Measurements from ENCODE around the gene RPS26. TPM values are rescaled to one million over a fixed set of nuclear protein-coding genes. Genes with fewer than 3 reads are reported as not detected.
A peak's percentile ranks its signal among the peaks of the same experiment; 100 is the strongest.

RPS26 gene
- total and polyA plus RNA-seq, 2 of the 13 experiments (the other 11 are each of a cell fraction or from before 2014, with no cell fraction given): 150 to 421 TPM

- TF ChIP-seq, protein P1, sequence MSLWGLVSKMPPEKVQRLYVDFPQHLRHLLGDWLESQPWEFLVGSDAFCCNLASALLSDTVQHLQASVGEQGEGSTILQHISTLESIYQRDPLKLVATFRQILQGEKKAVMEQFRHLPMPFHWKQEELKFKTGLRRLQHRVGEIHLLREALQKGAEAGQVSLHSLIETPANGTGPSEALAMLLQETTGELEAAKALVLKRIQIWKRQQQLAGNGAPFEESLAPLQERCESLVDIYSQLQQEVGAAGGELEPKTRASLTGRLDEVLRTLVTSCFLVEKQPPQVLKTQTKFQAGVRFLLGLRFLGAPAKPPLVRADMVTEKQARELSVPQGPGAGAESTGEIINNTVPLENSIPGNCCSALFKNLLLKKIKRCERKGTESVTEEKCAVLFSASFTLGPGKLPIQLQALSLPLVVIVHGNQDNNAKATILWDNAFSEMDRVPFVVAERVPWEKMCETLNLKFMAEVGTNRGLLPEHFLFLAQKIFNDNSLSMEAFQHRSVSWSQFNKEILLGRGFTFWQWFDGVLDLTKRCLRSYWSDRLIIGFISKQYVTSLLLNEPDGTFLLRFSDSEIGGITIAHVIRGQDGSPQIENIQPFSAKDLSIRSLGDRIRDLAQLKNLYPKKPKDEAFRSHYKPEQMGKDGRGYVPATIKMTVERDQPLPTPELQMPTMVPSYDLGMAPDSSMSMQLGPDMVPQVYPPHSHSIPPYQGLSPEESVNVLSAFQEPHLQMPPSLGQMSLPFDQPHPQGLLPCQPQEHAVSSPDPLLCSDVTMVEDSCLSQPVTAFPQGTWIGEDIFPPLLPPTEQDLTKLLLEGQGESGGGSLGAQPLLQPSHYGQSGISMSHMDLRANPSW (CRISPR knock-in tag; IDR thresholded peaks at IDR 0.05; ENCODE audit: borderline replicate concordance): no peak
- no peak for TF ChIP-seq SOX13 (IDR thresholded peaks at IDR 0.05)
- TF ChIP-seq SOX13 (CRISPR knock-in tag; conservative IDR thresholded peaks at IDR 0.05 in 1 of 2, IDR thresholded peaks at IDR 0.05 in 1 of 2): peak in 1 of 2 experiments; percentile 81; a peak in 2 of 4 replicates
- peak; percentile 88; the same call in 1 of the 2 replicates for TF ChIP-seq CEBPB (IDR thresholded peaks at IDR 0.05; ENCODE audit: borderline replicate concordance, low read depth, low read length)
- no peak for TF ChIP-seq ZNF572 (CRISPR knock-in tag; IDR thresholded peaks at IDR 0.05)
- TF ChIP-seq ZNF431 (CRISPR knock-in tag; IDR thresholded peaks at IDR 0.05; ENCODE audit: borderline replicate concordance, low read depth): peak; percentile 35; the same call in 1 of the 2 replicates
- TF ChIP-seq ZNF12 (CRISPR knock-in tag; IDR thresholded peaks at IDR 0.05): no peak; the same call in 1 of the 2 replicates
- TF ChIP-seq ZNF362 (CRISPR knock-in tag; IDR thresholded peaks at IDR 0.05; ENCODE audit: borderline replicate concordance): no peak
- no peak; the same call in 1 of the 2 replicates for TF ChIP-seq ZNF34 (CRISPR knock-in tag; IDR thresholded peaks at IDR 0.05; ENCODE audit: borderline replicate concordance)
- TF ChIP-seq ZNF577 (CRISPR knock-in tag; IDR thresholded peaks at IDR 0.05; ENCODE audit: borderline replicate concordance, low read depth): 0 out of 2 replicates have a peak, but pooled peaks have one; percentile 85
- no peak for TF ChIP-seq TEF (CRISPR knock-in tag; IDR thresholded peaks at IDR 0.05)
- no peak for TF ChIP-seq CCAR2 (optimal IDR thresholded peaks at IDR 0.05; ENCODE audit: low read depth, low read length)
- TF ChIP-seq, protein P2, sequence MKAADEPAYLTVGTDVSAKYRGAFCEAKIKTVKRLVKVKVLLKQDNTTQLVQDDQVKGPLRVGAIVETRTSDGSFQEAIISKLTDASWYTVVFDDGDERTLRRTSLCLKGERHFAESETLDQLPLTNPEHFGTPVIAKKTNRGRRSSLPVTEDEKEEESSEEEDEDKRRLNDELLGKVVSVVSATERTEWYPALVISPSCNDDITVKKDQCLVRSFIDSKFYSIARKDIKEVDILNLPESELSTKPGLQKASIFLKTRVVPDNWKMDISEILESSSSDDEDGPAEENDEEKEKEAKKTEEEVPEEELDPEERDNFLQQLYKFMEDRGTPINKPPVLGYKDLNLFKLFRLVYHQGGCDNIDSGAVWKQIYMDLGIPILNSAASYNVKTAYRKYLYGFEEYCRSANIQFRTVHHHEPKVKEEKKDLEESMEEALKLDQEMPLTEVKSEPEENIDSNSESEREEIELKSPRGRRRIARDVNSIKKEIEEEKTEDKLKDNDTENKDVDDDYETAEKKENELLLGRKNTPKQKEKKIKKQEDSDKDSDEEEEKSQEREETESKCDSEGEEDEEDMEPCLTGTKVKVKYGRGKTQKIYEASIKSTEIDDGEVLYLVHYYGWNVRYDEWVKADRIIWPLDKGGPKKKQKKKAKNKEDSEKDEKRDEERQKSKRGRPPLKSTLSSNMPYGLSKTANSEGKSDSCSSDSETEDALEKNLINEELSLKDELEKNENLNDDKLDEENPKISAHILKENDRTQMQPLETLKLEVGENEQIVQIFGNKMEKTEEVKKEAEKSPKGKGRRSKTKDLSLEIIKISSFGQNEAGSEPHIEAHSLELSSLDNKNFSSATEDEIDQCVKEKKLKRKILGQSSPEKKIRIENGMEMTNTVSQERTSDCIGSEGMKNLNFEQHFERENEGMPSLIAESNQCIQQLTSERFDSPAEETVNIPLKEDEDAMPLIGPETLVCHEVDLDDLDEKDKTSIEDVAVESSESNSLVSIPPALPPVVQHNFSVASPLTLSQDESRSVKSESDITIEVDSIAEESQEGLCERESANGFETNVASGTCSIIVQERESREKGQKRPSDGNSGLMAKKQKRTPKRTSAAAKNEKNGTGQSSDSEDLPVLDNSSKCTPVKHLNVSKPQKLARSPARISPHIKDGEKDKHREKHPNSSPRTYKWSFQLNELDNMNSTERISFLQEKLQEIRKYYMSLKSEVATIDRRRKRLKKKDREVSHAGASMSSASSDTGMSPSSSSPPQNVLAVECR (CRISPR knock-in tag; IDR thresholded peaks at IDR 0.05; ENCODE audit: borderline replicate concordance): no peak; the same call in 1 of the 2 replicates
- TF ChIP-seq ZNF317 (CRISPR knock-in tag; IDR thresholded peaks at IDR 0.05): no peak
- TF ChIP-seq ZIK1 (CRISPR knock-in tag; IDR thresholded peaks at IDR 0.05; ENCODE audit: borderline replicate concordance, low read depth): no peak
- no peak for TF ChIP-seq ZSCAN12 (CRISPR knock-in tag; IDR thresholded peaks at IDR 0.05)
- TF ChIP-seq E2F5 (CRISPR knock-in tag; conservative IDR thresholded peaks at IDR 0.05): no peak
- peak; percentile 85 for TF ChIP-seq ZMYM2 (CRISPR knock-in tag; IDR thresholded peaks at IDR 0.05)
These were observed 38.9 kb downstream of the RPS26 start (continued) for GRCh38 chr12:56080556-56081138.
